Ascending aorta (tissue), 2 donors: ENCODE measurements around the gene PSMA2. TPM values are rescaled to one million over a fixed set of nuclear protein-coding genes. Genes with fewer than 3 reads are reported as not detected.

Experiments
- DNase-seq, 2 donors: peaks; one replicate each; pipeline ENCODE4 v3.0.0-alpha.2; 2019; ENCODE audit warnings: low spot score in 2 of 2
- H3K27ac ChIP-seq, 2 donors: fragments of 200-600 bp; sonication (generic); one replicate each; pipeline ENCODE4 v1.5.1; 2016 to 2017; ENCODE audit warnings: mild to moderate bottlenecking in 1 of 2
- H3K27me3 ChIP-seq: fragments of 200-600 bp; sonication (generic); one replicate; pipeline ENCODE4 v1.5.1; 2017
- H3K36me3 ChIP-seq, 2 donors: fragments of 200-600 bp; sonication (generic); one replicate each; pipeline ENCODE4 v1.5.1; 2016
- H3K4me1 ChIP-seq, 2 donors: fragments of 200-600 bp; sonication (generic); one replicate each; pipeline ENCODE4 v1.5.1; 2016 to 2017; ENCODE audit warnings: mild to moderate bottlenecking in 1 of 2
- H3K4me3 ChIP-seq, 2 donors: fragments of 200-600 bp; sonication (generic); one replicate each; pipeline ENCODE4 v1.5.1; 2016 to 2017; ENCODE audit warnings: mild to moderate bottlenecking in 1 of 2
- H3K9me3 ChIP-seq, 2 donors: fragments of 200-600 bp; sonication (generic); one replicate each; pipeline ENCODE4 v1.5.1; 2016
- intact Hi-C: fragments of 100-400 bp; cut with DNase I; formaldehyde crosslinking; loops from one replicate; pipeline ENCODE4 v1.15.1; 2023
- total RNA-seq: library from RNA; depleted of rRNA; stranded (reverse); fragments of >200 nt; gene quantifications from one replicate; pipeline ENCODE4 v1.1.0, GENCODE V29; 2016
- TF ChIP-seq, protein P1 (sequence below), 3 experiments: fragments of 200-600 bp in 2 of 3; fragments of 450-650 bp in 1 of 3; sonication (generic) in 2 of 3; IDR thresholded peaks; one replicate each; pipeline ENCODE4 v1.5.1; 2016 to 2019; ENCODE audit warnings: antibody characterized with exemption in 3 of 3, mild to moderate bottlenecking in 1 of 3, moderate library complexity in 1 of 3

The PSMA2 gene
- total RNA-seq, 1 donor from 2014 or later: 61.4 TPM

DNA sequence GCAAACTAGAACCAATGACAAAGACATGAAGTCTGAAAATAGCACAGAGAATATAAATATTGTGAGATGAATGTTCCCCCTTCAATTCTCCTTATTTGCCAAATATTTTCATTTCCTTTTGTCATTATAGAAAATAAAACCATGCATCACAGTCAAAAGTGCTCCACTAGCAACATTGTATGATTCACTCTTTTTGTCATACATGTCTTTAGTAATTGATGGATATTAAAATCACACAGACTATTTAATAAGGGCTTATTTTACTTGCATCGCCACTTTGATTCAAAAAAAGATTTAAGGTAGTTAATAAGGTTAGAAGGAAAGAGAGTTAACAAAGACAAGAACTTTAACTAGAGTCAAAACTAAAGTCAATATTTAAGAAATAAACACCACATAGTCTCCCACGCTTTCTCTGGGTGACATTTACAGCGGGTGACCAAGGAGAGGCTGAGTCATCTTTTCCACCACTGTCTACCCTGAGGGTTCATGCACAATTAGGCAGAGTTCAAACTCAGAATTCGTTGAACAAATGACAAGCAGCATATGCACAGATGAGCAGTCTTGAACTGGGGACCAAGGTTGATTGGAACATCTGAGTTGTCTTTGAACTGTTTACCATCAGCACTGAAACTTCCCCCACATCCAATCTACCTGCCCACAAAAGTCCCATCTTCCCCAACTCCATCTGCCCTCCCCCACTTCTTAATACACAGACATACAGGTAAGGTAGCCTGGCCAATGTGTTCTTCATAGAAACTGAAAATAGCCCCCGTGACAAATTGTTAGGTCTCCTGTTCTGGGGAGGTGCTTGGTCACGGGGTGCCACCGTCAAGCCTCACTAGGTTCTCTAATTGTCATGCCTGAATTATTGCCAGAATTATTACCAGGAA lies 62.6 kb downstream of the PSMA2 start:
- H3K4me1 ChIP-seq: no peaks in the 10 kb centered on the region
- no peak for DNase-seq
- H3K9me3 ChIP-seq: no peaks in the 10 kb centered on the region
- H3K27ac ChIP-seq: no peak overlapping the region
- H3K27me3 ChIP-seq: no peaks in the 10 kb centered on the region
- H3K4me3 ChIP-seq: no peak overlapping the region
- H3K36me3 ChIP-seq: no peaks in the 10 kb centered on the region
- TF ChIP-seq, protein P1, sequence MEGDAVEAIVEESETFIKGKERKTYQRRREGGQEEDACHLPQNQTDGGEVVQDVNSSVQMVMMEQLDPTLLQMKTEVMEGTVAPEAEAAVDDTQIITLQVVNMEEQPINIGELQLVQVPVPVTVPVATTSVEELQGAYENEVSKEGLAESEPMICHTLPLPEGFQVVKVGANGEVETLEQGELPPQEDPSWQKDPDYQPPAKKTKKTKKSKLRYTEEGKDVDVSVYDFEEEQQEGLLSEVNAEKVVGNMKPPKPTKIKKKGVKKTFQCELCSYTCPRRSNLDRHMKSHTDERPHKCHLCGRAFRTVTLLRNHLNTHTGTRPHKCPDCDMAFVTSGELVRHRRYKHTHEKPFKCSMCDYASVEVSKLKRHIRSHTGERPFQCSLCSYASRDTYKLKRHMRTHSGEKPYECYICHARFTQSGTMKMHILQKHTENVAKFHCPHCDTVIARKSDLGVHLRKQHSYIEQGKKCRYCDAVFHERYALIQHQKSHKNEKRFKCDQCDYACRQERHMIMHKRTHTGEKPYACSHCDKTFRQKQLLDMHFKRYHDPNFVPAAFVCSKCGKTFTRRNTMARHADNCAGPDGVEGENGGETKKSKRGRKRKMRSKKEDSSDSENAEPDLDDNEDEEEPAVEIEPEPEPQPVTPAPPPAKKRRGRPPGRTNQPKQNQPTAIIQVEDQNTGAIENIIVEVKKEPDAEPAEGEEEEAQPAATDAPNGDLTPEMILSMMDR (IDR thresholded peaks at IDR 0.05): no peak
- intact Hi-C loops: no loop called here

DNA sequence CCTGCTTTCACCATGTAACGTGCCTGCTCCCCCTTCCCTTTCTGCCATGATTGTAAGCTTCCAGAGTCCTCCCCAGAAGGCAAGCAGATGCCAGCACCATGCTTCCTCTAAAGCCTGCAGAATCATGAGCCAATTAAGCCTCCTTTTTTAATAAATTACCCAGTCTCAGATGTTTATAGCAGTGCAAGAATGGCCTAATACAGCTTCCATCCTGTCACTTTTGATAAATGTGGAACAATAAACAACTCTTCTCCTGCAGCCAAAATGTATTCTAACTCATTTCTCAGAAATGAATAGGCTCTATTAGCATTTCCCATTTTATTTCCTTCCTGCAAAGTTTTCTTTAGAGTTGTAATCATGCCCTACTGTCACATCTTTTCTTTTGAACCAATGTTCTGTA lies 63.5 kb downstream of the PSMA2 start:
- Histone ChIP-seq H3K27ac (no peak overlapping the region), H3K4me3 (no peak overlapping the region), H3K36me3 (no peaks in the 10 kb centered on the region), H3K9me3 (no peaks in the 10 kb centered on the region), H3K4me1 (no peaks in the 10 kb centered on the region), H3K27me3 (no peaks in the 10 kb centered on the region)
- intact Hi-C loops: no loop called here
- TF ChIP-seq, protein P1 (IDR thresholded peaks at IDR 0.05): no peak
- no peak for DNase-seq

Other genes starting within 250 kb of the PSMA2 start
- gene C7orf25, start 20.1 kb downstream of the PSMA2 start, total RNA-seq: 0.75 TPM
- gene MRPL32, start 202 bp upstream of the PSMA2 start, total RNA-seq: 24.3 TPM
- gene HECW1, start 180.5 kb upstream of the PSMA2 start, total RNA-seq: not detected